ENCODE results near the gene TMEM141.

- no peak for TF ChIP-seq POLR2A (IDR thresholded peaks at IDR 0.05; ENCODE audit: low read depth, low read length)
- TF ChIP-seq PAX5 (IDR thresholded peaks at IDR 0.05; ENCODE audit: insufficient read depth, low read length, severe bottlenecking): no peak
- TF ChIP-seq POLR2AphosphoS5 (IDR thresholded peaks at IDR 0.05; ENCODE audit: low read depth, low read length): no peak
- no peak for TF ChIP-seq TAF1 (IDR thresholded peaks at IDR 0.05; ENCODE audit: low read depth, low read length)
Observed at GRCh38 chr9:136784249-136784996, 6.7 kb upstream of the TMEM141 start.
